HG02610 (cell line): Measurements from ENCODE around the gene BCAS3.
"Not testable (repeated sequence)": the region's sequence is repeated elsewhere in the genome, so short reads cannot be mapped to it uniquely, and the experiment has no call there.

Experiments
- ATAC-seq: cut with Tn5 transposase; IDR thresholded peaks from one replicate; pipeline ENCODE4 v1.9.1; 2021; ENCODE audit warnings: mild to moderate bottlenecking, moderate library complexity; ENCODE audit not compliant: unreplicated experiment

Gene BCAS3

GRCh38 chr17:61144617-61145564 lies 467.2 kb downstream of the BCAS3 start:
- ATAC-seq, result no peak

GRCh38 chr17:61146833-61147232 lies 469.2 kb downstream of the BCAS3 start:
- not testable (repeated sequence) for ATAC-seq

- ATAC-seq, result no peak
Observed at GRCh38 chr17:61149106-61149825, 471.6 kb downstream of the BCAS3 start.

- ATAC-seq, result no peak
Observed at GRCh38 chr17:61149862-61150362, 472.3 kb downstream of the BCAS3 start.

GRCh38 chr17:61150686-61151299 lies 473.1 kb downstream of the BCAS3 start:
- ATAC-seq, result no peak

- no peak for ATAC-seq
Observed at GRCh38 chr17:61152898-61153297, 475.2 kb downstream of the BCAS3 start.

GRCh38 chr17:61155590-61156237 lies 478.1 kb downstream of the BCAS3 start:
- no peak for ATAC-seq

- ATAC-seq, result no peak
Observed at GRCh38 chr17:61157246-61157886, 479.7 kb downstream of the BCAS3 start.

GRCh38 chr17:61158376-61158775 lies 480.7 kb downstream of the BCAS3 start:
- no peak for ATAC-seq

GRCh38 chr17:61159221-61159814 lies 481.7 kb downstream of the BCAS3 start:
- no peak for ATAC-seq

- no peak for ATAC-seq
Observed at GRCh38 chr17:61160204-61160603, 482.6 kb downstream of the BCAS3 start.

GRCh38 chr17:61160789-61161445 lies 483.3 kb downstream of the BCAS3 start:
- no peak for ATAC-seq

GRCh38 chr17:61161615-61162134 lies 484.0 kb downstream of the BCAS3 start:
- ATAC-seq, result no peak

GRCh38 chr17:61164517-61164916 lies 486.9 kb downstream of the BCAS3 start:
- no peak for ATAC-seq

GRCh38 chr17:61167075-61167474 lies 489.4 kb downstream of the BCAS3 start:
- no peak for ATAC-seq

- ATAC-seq, result no peak
Observed at GRCh38 chr17:61168506-61168905, 490.9 kb downstream of the BCAS3 start.

GRCh38 chr17:61174310-61174709 lies 496.7 kb downstream of the BCAS3 start:
- no peak for ATAC-seq

- ATAC-seq, result no peak
Observed at GRCh38 chr17:61175298-61176142, 497.9 kb downstream of the BCAS3 start.
